Measurements from ENCODE around the gene HK1. TPM values are rescaled to one million over a fixed set of nuclear protein-coding genes. Genes with fewer than 3 reads are reported as not detected.

Gene HK1
- total RNA-seq, 1 experiment from 2014 or later = 98.8 TPM

DNA sequence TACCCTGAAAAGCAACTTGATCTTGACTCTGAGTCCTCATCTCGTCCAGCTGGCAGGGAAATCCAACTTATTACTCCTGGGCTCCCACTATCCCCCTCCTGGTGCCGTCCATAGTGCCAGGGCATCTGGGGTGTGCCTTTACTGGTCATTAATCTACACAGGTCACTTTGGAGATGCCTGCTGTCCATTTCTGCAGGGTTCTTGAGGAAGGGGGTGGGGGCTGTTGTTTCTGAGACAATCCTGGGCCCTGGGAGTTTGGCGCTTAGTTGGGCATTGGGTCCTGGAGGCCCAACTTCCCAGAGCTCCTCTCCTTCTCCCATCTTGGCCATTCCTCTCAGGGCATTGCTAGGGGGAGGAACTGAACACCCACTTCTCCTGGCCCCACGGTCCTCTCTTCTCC, 144.4 kb downstream of the HK1 start:
- H3K79me1 ChIP-seq (ENCODE audit: insufficient read depth, low read depth, low read length, poor library complexity, severe bottlenecking) = no peaks in the 10 kb centered on the region
- no peak overlapping the region for H3K4me2 ChIP-seq (ENCODE audit: insufficient read depth, insufficient read length, low read length)
- no peak overlapping the region for H2BK5ac ChIP-seq (ENCODE audit: insufficient read length, low read length)
- Mint-ChIP-seq H3K27ac (no peak overlapping the region), H3K36me3 (ENCODE audit: insufficient read depth in 1 of 3, low read depth in 3 of 3) (no peaks in the 10 kb centered on the region), H3K9me3 (no peaks in the 10 kb centered on the region), H3K4me3 (no peak overlapping the region), H3K4me1 (peaks cover 0 to 6% of the 10 kb centered on the region in 2 experiments; a peak in 2 of 4 replicates), H3K27me3 (ENCODE audit: low read depth) (peaks cover 10% of the 10 kb centered on the region; the same call in 1 of the 2 replicates)
- no peak overlapping the region for H3T11ph ChIP-seq (ENCODE audit: low read length)
- no peak overlapping the region for H4K91ac ChIP-seq (ENCODE audit: insufficient read length, low read depth, low read length)
- H3K27ac ChIP-seq (ENCODE audit: insufficient read length, low read depth, low read length) = no peak overlapping the region
- no peak overlapping the region for H2BK20ac ChIP-seq (ENCODE audit: low read depth, low read length, poor library complexity, severe bottlenecking)
- H2AFZ ChIP-seq (ENCODE audit: low read length) = no peak overlapping the region
- TF ChIP-seq, protein P1, sequence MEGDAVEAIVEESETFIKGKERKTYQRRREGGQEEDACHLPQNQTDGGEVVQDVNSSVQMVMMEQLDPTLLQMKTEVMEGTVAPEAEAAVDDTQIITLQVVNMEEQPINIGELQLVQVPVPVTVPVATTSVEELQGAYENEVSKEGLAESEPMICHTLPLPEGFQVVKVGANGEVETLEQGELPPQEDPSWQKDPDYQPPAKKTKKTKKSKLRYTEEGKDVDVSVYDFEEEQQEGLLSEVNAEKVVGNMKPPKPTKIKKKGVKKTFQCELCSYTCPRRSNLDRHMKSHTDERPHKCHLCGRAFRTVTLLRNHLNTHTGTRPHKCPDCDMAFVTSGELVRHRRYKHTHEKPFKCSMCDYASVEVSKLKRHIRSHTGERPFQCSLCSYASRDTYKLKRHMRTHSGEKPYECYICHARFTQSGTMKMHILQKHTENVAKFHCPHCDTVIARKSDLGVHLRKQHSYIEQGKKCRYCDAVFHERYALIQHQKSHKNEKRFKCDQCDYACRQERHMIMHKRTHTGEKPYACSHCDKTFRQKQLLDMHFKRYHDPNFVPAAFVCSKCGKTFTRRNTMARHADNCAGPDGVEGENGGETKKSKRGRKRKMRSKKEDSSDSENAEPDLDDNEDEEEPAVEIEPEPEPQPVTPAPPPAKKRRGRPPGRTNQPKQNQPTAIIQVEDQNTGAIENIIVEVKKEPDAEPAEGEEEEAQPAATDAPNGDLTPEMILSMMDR (conservative IDR thresholded peaks at IDR 0.05) = no peak
- DNase-seq = no peak
- no peaks in the 10 kb centered on the region for H3K79me2 ChIP-seq (ENCODE audit: insufficient read depth, low read length)
- H4K5ac ChIP-seq (ENCODE audit: insufficient read length, low read depth, low read length) = no peak overlapping the region
- H2BK120ac ChIP-seq (ENCODE audit: low read depth, low read length, poor library complexity, severe bottlenecking) = no peak overlapping the region
- WGBS (ENCODE audit: extremely low coverage, insufficient read length, low lambda C conversion rate) = no CpG with 5 or more reads among the region's 4 CpGs
- no peak overlapping the region for H4K8ac ChIP-seq (replicated peaks; ENCODE audit: insufficient read length, low read depth, low read length)
- no peak overlapping the region for H3K56ac ChIP-seq (ENCODE audit: insufficient read length, low read depth, low read length)
- no peaks in the 10 kb centered on the region for H3K27me3 ChIP-seq (ENCODE audit: insufficient read depth, low read length)
- H3K4me1 ChIP-seq (ENCODE audit: insufficient read depth, low read length) = no peaks in the 10 kb centered on the region
- H3K18ac ChIP-seq (ENCODE audit: insufficient read length, low read depth, low read length) = no peak overlapping the region
- H2AK5ac ChIP-seq (ENCODE audit: insufficient read length, low read length) = no peak overlapping the region
- no peak overlapping the region for H2BK15ac ChIP-seq (ENCODE audit: low read depth, low read length)
- H2BK12ac ChIP-seq (ENCODE audit: insufficient read length, low read depth, low read length) = no peak overlapping the region
- no peak overlapping the region for H3K9ac ChIP-seq (ENCODE audit: extremely low read depth, insufficient read length, low read length)
- no peak overlapping the region for H3K23ac ChIP-seq (ENCODE audit: insufficient read length, low read depth, low read length)
- H3K4ac ChIP-seq (ENCODE audit: low read depth, low read length) = no peak overlapping the region
- no peaks in the 10 kb centered on the region for H4K20me1 ChIP-seq (ENCODE audit: control insufficient read depth, insufficient read depth, insufficient read length)
- H3K23me2 ChIP-seq (ENCODE audit: insufficient read length, low read depth, low read length, poor library complexity, severe bottlenecking) = no peaks in the 10 kb centered on the region
- H3K14ac ChIP-seq (ENCODE audit: insufficient read depth, low read length) = no peak overlapping the region
- no peaks in the 10 kb centered on the region for H3K9me3 ChIP-seq (ENCODE audit: control insufficient read depth, low read depth, low read length)

Data from H9 (cell line).